NCI-H1436 (cell line): Measurements from ENCODE around the gene WASHC2A.
"Not testable (repeated sequence)": the region's sequence is repeated elsewhere in the genome, so short reads cannot be mapped to it uniquely, and the experiment has no call there.

Source experiments
- DNase-seq: peaks from one replicate; lab custom pipeline; 2025; lab: John Stamatoyannopoulos, UW

The WASHC2A gene

GRCh38 chr10:50145575-50145974 lies 77.8 kb downstream of the WASHC2A start:
- DNase-seq, result not testable (repeated sequence)

GRCh38 chr10:50152792-50153272 lies 85.1 kb downstream of the WASHC2A start:
- DNase-seq, result no peak

GRCh38 chr10:50157868-50158267 lies 90.1 kb downstream of the WASHC2A start:
- not testable (repeated sequence) for DNase-seq

- not testable (repeated sequence) for DNase-seq
Measured at GRCh38 chr10:50159856-50160255, 92.1 kb downstream of the WASHC2A start.

GRCh38 chr10:50165038-50165437 lies 97.3 kb downstream of the WASHC2A start:
- DNase-seq, result not testable (repeated sequence)

GRCh38 chr10:50167833-50168232 lies 100.1 kb downstream of the WASHC2A start:
- not testable (repeated sequence) for DNase-seq

GRCh38 chr10:50169506-50169905 lies 101.8 kb downstream of the WASHC2A start:
- not testable (repeated sequence) for DNase-seq

GRCh38 chr10:50174788-50175525 lies 107.2 kb downstream of the WASHC2A start:
- not testable (repeated sequence) for DNase-seq
